Activated T-cell treated with anti-CD3 and anti-CD28 coated beads, Interleukin-2, amount 50 U/mL, for 4 hours (primary cell): ENCODE results near the gene CRKL. TPM values are rescaled to one million over a fixed set of nuclear protein-coding genes. Genes with fewer than 3 reads are reported as not detected.
A peak's percentile ranks its signal among the peaks of the same experiment; 100 is the strongest.

Source experiments
- ATAC-seq, 2 donors: fragments of 200-7000 bp; cut with Tn5 transposase; one replicate each; pipeline ENCODE4 v1.10.0; 2021
- DNase-seq: peaks from one replicate; pipeline ENCODE4 v3.0.0-alpha.2; 2020
- H3K27me3 Mint-ChIP-seq: one replicate; pipeline ENCODE4 v1.8.0; 2021; ENCODE audit warnings: low read depth, mixed read lengths
- H3K36me3 Mint-ChIP-seq: one replicate; pipeline ENCODE4 v1.8.0; 2022; ENCODE audit warnings: mixed read lengths; ENCODE audit not compliant: insufficient read depth
- H3K4me1 Mint-ChIP-seq: one replicate; pipeline ENCODE4 v1.8.0; 2021; ENCODE audit warnings: low read depth, mixed read lengths
- H3K4me3 Mint-ChIP-seq: one replicate; pipeline ENCODE4 v1.8.0; 2021; ENCODE audit warnings: mild to moderate bottlenecking, moderate library complexity, mixed read lengths
- H3K9me3 Mint-ChIP-seq: one replicate; pipeline ENCODE4 v1.8.0; 2021; ENCODE audit warnings: mixed read lengths
- total RNA-seq, 3 donors: library from RNA; stranded (reverse); gene quantifications; one replicate each; pipeline ENCODE4 v1.2.1, GENCODE V29; 2021

Gene CRKL, protein sequence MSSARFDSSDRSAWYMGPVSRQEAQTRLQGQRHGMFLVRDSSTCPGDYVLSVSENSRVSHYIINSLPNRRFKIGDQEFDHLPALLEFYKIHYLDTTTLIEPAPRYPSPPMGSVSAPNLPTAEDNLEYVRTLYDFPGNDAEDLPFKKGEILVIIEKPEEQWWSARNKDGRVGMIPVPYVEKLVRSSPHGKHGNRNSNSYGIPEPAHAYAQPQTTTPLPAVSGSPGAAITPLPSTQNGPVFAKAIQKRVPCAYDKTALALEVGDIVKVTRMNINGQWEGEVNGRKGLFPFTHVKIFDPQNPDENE
- total RNA-seq = 10 to 100 TPM; 82.9 to 90.5 (median 89.2) TPM

DNA sequence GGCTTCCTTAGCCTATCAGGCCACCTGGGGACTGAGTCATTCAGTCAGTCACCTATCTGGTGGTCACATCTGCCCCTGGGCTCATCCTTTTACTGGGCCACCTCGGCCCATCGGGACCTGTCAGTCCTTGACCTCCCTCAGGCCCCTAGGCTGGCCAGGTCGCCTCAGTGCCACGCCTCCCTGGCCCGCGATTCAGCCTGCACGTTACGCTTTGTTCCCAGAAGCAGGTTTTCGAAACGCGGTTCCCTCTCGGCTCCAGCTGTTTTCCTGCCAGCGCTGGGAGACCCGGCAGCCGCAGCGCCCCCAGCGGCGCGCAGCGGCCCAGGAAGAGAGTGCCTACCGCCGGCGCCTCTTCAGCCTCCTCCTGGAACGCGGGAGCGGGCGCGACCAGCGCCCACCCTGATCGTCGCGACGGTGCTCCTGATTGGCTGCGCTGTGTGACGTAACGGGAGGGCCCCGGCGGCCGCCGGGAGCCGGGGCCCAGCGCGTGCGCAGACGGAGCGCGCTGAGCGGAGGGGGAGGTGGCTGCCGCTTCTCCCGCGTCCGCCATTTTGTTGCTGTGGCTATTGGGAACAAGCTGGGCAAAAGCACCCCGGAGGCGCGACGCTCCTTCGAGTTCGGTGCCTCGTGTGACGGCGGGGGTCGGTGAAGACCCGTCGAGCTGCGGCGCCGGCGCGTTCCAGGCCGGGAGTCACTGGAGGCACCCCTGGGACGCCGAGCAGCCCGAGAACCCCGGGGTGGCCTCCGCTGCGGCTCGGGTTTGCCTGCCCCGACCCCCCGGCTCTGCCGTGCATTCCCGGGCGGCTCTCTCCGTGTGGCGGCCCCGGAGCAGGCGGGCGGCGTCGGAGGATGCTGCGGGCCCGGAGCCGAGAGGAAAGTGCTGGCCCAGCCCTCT is at the start of gene CRKL:
Gene CRKL, plus strand, starts transcription at position 492 of the 895 bp plus-strand sequence. CDS start 528 bp downstream, outside the sequence.
- Mint-ChIP-seq H3K9me3 (no peaks in the 10 kb centered on the region), H3K4me1 (peaks cover 34% of the 10 kb centered on the region)

DNA sequence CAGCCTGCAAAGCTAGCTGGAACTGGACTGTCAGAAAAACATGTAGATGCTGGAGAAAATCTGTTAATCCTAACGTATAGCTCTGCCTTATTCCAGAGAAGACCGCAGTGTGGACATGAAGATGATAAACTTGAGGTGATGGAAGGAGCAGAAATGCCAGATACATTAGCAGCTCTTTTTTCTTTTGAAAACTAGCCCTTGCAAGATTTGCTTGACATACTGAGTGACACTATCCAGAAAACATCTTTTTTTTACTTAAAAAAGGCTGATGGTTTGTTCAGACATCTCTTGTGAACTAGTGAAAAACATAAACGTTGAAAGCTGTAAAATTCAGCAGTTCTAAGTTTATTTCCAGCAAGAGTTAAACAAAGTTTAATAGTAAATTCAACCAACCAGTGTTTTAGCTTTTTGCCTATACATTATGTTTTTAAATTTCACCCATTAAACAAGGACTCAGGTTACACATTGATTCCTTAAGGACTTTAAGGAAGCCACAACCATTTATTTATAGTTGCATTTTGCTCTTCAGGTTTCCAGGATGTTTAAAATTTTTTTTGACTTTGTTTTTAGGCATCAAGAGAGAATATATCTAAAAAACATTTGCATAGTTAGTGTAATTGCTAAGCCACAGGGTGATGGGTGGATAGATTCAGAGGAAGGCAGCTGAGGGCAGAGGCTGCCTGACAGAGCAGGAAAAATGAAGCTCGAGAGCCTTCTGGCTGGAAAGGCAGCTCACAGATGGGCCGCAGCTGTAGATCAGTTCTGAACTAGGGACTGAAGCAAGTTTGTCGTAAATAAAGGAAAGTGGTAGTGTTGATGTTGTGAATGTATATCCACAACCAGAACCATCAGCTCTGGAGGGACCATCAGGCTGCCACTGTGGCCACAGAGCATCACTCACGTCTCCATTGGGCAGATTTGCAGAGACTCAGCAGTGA is 48.9 kb upstream of the CRKL start:
- DNase-seq = no peak
- H3K36me3 Mint-ChIP-seq = peaks cover 10% of the 10 kb centered on the region
- H3K9me3 Mint-ChIP-seq = no peaks in the 10 kb centered on the region
- no peaks in the 10 kb centered on the region for H3K27me3 Mint-ChIP-seq
- no peak overlapping the region for H3K4me3 Mint-ChIP-seq
- peaks cover 15% of the 10 kb centered on the region for H3K4me1 Mint-ChIP-seq
- ATAC-seq = no peak

More for the DNA sequence above, at the start of gene CRKL:
- Mint-ChIP-seq H3K4me3 (peak within 1 kb of the TSS; percentile 98), H3K36me3 (peaks cover 13% of the 10 kb centered on the region), H3K27me3 (no peaks in the 10 kb centered on the region)
- DNase-seq (peak; percentile 95), ATAC-seq (peak; percentile 98 to 99)

DNA sequence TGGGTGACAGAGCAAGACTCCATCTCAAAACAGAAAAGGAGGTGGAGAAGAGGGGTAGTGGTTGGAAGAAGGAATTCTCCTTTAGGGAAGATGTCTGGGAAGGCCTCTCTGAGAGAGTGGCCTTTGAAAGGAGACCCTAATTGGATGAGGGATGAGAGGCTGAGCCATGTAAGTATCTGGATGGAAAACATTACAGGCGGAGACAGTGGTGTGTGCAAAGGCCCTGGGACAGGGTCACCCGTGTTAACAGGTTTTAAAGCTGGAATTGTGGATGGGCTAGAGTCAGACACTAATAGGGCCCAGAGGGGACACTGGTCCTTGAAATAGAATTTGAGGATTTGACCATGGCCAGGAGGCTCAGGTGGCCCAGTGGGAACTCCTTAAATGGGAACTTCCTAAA is 48.0 kb upstream of the CRKL start:
- DNase-seq = no peak
- no peak overlapping the region for H3K4me3 Mint-ChIP-seq
- peaks cover 10% of the 10 kb centered on the region for H3K36me3 Mint-ChIP-seq
- H3K9me3 Mint-ChIP-seq = no peaks in the 10 kb centered on the region
- no peak for ATAC-seq
- no peaks in the 10 kb centered on the region for H3K27me3 Mint-ChIP-seq
- peaks cover 12% of the 10 kb centered on the region for H3K4me1 Mint-ChIP-seq

DNA sequence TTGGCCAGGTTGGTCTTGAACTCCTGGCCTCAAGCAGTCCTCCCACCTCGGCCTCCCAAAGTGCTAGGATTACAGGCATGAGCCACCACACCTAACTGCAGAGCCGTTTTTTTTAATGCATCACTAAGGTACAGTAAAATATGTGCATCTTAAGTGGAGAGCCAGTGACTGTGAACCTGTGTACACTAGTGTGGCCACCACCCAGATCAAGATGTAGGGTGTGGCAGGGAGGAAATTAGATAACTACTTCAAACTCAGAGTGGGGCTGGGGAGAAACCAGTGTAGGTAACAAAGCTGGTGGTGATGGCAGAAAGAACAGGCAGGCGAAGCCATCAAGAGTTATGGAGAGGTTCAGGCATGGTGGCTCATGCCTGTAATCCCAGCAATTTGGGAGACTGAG is 44.0 kb upstream of the CRKL start:
- Mint-ChIP-seq H3K36me3 (peaks cover 19% of the 10 kb centered on the region), H3K4me3 (no peak overlapping the region), H3K27me3 (no peaks in the 10 kb centered on the region), H3K4me1 (no peaks in the 10 kb centered on the region), H3K9me3 (no peaks in the 10 kb centered on the region)
- no peak for DNase-seq
- no peak for ATAC-seq

DNA sequence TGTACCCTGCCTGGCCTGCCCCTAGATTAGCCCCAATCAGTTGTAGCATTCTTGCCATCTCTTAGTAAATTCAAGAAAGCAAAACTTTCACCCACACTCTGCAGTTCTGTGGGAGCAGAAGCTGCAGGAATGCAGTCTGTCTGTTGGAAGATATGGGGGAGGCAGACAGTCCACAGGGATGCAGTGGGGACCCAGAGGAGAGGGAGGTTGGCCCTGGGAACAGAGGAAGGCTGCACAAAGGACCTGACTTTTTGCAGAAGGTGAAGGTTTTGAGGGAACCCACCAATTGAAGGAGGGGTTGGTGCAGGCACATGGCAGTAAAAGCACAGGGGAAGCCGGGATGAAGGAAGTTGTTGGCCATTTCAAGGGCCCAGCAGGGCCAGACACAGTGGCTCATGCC is 41.9 kb upstream of the CRKL start:
- DNase-seq (no peak), ATAC-seq (no peak)
- Mint-ChIP-seq H3K4me3 (no peak overlapping the region), H3K36me3 (peaks cover 12% of the 10 kb centered on the region), H3K4me1 (no peaks in the 10 kb centered on the region), H3K9me3 (no peaks in the 10 kb centered on the region), H3K27me3 (no peaks in the 10 kb centered on the region)

DNA sequence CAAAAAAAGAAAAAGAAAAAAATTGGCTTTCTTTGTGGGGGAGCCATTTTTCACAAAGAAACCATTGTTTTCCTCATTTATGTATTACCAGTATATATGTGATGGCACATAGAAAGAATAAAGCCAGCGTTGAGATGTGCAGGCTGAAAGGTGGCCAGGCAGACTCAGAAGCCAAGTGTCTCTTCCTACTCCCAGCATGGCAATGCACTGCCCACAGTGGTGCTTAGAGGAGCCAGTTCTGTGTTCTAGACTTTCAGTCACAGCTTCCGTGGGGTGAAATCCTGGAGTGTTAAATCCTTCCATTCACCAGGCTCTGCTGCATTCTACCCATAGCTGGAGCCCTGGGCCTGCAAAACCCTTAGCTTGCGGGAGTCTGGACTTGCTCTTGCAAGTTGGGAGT is 39.5 kb upstream of the CRKL start:
- ATAC-seq (no peak), DNase-seq (no peak)
- Mint-ChIP-seq H3K9me3 (no peaks in the 10 kb centered on the region), H3K4me3 (no peak overlapping the region), H3K4me1 (no peaks in the 10 kb centered on the region), H3K36me3 (peaks cover 17% of the 10 kb centered on the region), H3K27me3 (no peaks in the 10 kb centered on the region)

DNA sequence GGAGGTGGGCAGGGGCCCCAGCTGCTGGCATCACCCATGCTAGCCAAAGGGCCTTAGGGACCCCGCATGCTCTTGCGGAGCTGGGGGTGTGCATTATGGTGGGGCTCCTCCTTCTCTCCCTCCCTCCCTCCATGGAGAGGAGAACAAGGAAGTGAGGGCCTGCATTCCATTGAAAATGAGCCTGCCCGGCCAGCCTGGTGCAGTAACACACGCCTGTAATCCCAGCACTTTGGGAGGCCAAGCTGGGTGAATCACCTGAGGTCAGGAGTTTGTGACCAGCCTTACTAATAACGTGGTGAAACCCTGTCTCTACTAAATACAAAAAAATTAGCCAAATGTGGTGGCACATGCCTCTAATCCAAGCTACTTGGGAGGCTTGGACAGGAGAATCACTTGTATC is 36.0 kb upstream of the CRKL start:
- ATAC-seq = no peak
- Mint-ChIP-seq H3K27me3 (no peaks in the 10 kb centered on the region), H3K4me1 (no peaks in the 10 kb centered on the region), H3K36me3 (peaks cover 28% of the 10 kb centered on the region), H3K4me3 (no peak overlapping the region), H3K9me3 (no peaks in the 10 kb centered on the region)
- no peak for DNase-seq

DNA sequence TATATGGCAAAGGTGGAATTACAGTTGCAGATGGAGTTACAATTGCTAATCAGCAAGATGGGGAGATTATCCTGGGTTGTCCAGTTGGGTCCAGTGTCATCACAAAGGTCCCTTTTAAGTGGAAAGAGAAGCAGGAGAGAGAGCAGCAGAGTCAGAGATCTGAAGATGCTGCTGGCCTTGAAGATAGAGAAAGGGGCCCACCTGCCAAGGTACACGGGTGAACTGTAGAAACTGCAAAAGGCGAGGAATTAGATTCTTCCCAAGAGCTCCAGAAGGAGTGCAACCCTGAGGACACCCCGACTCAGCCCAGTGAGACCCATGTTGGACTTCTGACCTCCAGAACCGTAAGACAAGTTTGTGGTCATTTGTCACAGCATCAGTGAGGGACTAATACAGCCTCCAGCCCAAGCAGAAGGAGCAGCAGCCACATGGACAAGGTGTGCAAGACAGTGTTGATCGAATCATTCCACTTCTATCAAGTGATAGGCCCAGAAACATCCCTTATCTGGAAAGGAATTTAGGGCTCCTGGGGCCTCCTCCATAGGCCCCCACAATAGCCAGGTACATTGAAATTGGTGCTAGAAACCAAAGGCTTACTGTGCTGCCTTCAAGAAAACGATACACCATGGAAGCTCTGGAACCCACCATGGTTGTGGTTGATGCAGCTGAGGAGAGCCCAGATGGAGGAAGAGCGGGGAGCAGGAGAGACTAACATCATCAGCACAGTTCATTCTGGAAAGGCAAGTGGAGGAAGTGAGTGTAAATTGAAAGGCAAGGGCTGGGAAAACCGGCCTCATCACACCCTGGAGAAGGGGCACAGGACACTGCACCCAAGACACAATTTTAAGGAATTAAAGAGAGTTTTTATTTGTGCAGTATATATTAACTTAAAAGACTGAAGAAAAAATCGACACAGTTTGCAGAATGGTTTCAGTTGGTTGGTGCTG is 35.1 kb upstream of the CRKL start:
- Mint-ChIP-seq H3K4me3 (no peak overlapping the region), H3K4me1 (no peaks in the 10 kb centered on the region), H3K9me3 (no peaks in the 10 kb centered on the region), H3K27me3 (no peaks in the 10 kb centered on the region), H3K36me3 (peaks cover 26% of the 10 kb centered on the region)
- ATAC-seq (no peak), DNase-seq (no peak)

DNA sequence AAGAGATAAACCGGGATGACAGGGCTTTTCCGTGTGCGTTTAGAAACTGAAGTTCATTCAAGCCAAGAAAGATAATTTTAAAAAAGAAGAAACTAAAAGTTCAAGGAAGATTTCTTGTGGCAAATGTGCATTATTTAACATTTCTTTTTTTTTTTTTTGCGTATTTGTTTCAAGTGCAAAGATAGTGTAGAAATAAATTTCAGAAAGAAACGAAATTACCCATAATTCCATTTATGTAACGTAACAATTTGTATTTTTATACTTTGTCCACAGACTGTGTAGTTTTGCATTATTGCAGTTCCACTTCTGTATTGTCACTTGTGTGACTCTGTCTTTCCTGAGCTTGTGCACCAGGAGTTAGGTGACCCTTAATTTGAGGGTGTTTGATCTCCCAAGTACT is 34.4 kb upstream of the CRKL start:
- no peak for DNase-seq
- Mint-ChIP-seq H3K27me3 (no peaks in the 10 kb centered on the region), H3K9me3 (no peaks in the 10 kb centered on the region), H3K4me1 (no peaks in the 10 kb centered on the region), H3K4me3 (no peak overlapping the region), H3K36me3 (peaks cover 31% of the 10 kb centered on the region)
- no peak for ATAC-seq

DNA sequence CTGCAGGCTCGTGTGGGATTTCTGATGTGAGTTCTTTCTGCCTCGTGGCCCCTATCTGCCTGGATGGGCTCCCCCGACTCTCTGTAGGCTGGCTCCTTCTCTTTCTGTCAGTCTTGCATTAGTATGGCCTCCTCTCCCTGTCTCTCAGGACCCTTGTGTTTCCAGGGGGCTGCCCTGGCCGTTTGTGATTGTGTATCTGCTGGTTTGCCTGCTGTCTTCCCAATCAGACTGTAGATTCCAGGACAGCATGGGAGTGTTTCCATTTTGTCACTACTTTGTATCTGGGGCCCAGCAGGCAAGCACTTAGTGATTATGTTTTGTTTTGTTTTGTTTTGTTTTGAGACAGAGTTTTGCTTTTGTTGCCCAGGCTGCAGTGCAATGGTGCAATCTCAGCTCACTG is 32.8 kb upstream of the CRKL start:
- H3K4me1 Mint-ChIP-seq = no peaks in the 10 kb centered on the region

DNA sequence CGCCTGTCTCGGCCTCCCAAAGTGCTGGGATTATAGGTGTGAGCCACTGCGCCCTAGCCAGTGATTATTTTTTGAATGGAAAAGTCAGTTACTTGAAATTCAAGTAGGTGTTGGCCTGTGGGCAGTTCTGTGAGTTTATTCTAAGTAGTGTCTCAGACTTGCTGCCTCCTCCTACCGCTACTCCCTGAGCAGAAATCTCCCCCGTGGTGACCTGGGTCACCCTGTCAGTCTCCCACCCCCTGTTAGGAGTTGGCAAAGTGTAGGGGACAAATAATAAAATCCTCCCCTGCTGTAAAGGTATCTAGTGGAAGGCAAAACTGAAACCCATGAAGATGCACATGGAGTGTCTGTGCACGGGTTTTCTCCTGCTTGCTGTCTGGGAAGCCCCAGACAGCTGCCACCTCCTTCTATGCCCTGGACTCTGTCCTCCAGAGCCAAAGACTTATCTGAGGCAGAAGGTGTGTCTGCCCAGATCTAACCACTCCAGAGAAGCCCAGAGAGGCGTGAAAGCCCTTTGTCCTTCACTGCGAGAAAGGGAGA is 32.1 kb upstream of the CRKL start:
- H3K4me3 Mint-ChIP-seq = no peak overlapping the region
- H3K9me3 Mint-ChIP-seq = no peaks in the 10 kb centered on the region
- ATAC-seq = no peak
- DNase-seq = no peak
- H3K27me3 Mint-ChIP-seq = no peaks in the 10 kb centered on the region
- H3K4me1 Mint-ChIP-seq = no peaks in the 10 kb centered on the region
- H3K36me3 Mint-ChIP-seq = peaks cover 42% of the 10 kb centered on the region

More for the DNA sequence above, 32.8 kb upstream of the CRKL start:
- DNase-seq (no peak), ATAC-seq (no peak)
- peaks cover 36% of the 10 kb centered on the region for H3K36me3 Mint-ChIP-seq
- no peaks in the 10 kb centered on the region for H3K27me3 Mint-ChIP-seq
- H3K4me3 Mint-ChIP-seq = no peak overlapping the region
- H3K9me3 Mint-ChIP-seq = no peaks in the 10 kb centered on the region

DNA sequence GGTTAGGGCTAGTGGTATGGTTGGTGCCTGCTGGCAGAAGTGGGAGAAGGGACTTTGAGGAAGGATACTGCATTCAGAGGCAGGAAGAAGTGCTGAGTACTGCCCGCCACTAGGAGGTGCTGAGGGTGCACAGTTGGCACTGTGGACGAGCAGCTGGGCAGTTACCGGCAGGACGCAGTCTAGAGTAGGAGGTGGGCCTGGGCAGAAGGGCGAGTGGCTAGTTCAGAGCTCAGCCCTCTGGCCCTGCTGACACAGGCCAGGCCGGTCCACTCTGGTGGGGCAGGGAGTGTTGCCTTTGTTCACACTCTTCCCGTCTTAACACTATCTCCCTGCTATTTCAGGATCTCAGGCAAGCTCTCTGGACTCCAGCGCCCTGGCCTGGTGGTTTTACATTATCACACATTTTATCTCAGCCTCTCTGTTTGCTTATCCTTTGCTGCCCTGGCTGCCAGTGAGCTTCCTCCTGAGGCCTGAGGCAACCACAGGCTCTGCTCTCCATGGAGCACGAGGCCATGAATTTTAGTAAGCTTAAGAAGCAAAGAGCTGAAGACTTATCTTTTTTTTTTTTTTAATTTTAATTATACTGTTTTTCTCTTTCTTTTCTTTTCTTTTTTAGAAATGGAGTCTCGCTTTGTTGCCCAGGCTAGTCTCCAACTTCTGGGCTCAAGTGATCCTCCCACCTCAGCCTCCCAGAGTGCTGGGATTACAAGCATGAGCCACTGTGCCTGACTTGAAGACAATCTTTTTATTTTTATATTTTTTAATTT is 31.5 kb upstream of the CRKL start:
- H3K27me3 Mint-ChIP-seq = no peaks in the 10 kb centered on the region
- H3K4me1 Mint-ChIP-seq = no peaks in the 10 kb centered on the region
- ATAC-seq = peak; percentile 53 to 67
- H3K4me3 Mint-ChIP-seq = no peak overlapping the region
- H3K36me3 Mint-ChIP-seq = peaks cover 42% of the 10 kb centered on the region
- DNase-seq = peak; percentile 19
- H3K9me3 Mint-ChIP-seq = no peaks in the 10 kb centered on the region
